GM19193 (cell line): ENCODE measurements around the gene ZSWIM6.

ENCODE experiments used
- POLR2A ChIP-seq: IDR thresholded peaks from 4 replicates; pipeline ENCODE4 v1.6.1; 2011; ENCODE audit not compliant: insufficient read depth, insufficient read length; ENCODE audit errors: extremely low read depth

The ZSWIM6 gene

GRCh38 chr5:61447780-61448495, 115.9 kb downstream of the ZSWIM6 start:
- TF ChIP-seq POLR2A = no peak

- no peak for TF ChIP-seq POLR2A
These were observed 117.9 kb downstream of the ZSWIM6 start for GRCh38 chr5:61449804-61450492.

GRCh38 chr5:61450493-61451279, 118.6 kb downstream of the ZSWIM6 start:
- no peak for TF ChIP-seq POLR2A

GRCh38 chr5:61455179-61456006, 123.3 kb downstream of the ZSWIM6 start:
- no peak for TF ChIP-seq POLR2A

- TF ChIP-seq POLR2A = no peak
These were observed 128.4 kb downstream of the ZSWIM6 start for GRCh38 chr5:61460471-61460870.

- TF ChIP-seq POLR2A = no peak
These were observed 129.4 kb downstream of the ZSWIM6 start for GRCh38 chr5:61461417-61461816.

- TF ChIP-seq POLR2A = no peak
These were observed 129.9 kb downstream of the ZSWIM6 start for GRCh38 chr5:61461926-61462325.

GRCh38 chr5:61463596-61463995, 131.5 kb downstream of the ZSWIM6 start:
- no peak for TF ChIP-seq POLR2A

- TF ChIP-seq POLR2A = no peak
These were observed 132.5 kb downstream of the ZSWIM6 start for GRCh38 chr5:61464512-61464911.

- no peak for TF ChIP-seq POLR2A
These were observed 133.0 kb downstream of the ZSWIM6 start for GRCh38 chr5:61465066-61465465.

- TF ChIP-seq POLR2A = no peak
These were observed 133.4 kb downstream of the ZSWIM6 start for GRCh38 chr5:61465496-61465895.

- no peak for TF ChIP-seq POLR2A
These were observed 134.0 kb downstream of the ZSWIM6 start for GRCh38 chr5:61466017-61466416.

- TF ChIP-seq POLR2A = no peak
These were observed 135.9 kb downstream of the ZSWIM6 start for GRCh38 chr5:61467766-61468482.

GRCh38 chr5:61468483-61468865, 136.4 kb downstream of the ZSWIM6 start:
- TF ChIP-seq POLR2A = no peak
